Progenitor cell of endocrine pancreas (in vitro differentiated cells): ENCODE data around the gene SLC9A3. TPM values are rescaled to one million over a fixed set of nuclear protein-coding genes. Genes with fewer than 3 reads are reported as not detected.

ENCODE experiments used
- DNase-seq: peaks from one replicate; pipeline ENCODE4 v3.0.0; 2021; ENCODE audit warnings: low spot score; ENCODE audit not compliant: unreplicated experiment
- H3K27ac Mint-ChIP-seq: 2 replicates; pipeline ENCODE4 v1.8.0; 2021; ENCODE audit warnings: mild to moderate bottlenecking, moderate library complexity, mixed read lengths
- H3K27me3 Mint-ChIP-seq: 2 replicates; pipeline ENCODE4 v1.8.0; 2021; ENCODE audit warnings: mixed read lengths
- H3K36me3 Mint-ChIP-seq: 2 replicates; pipeline ENCODE4 v1.8.0; 2022; ENCODE audit warnings: mixed read lengths; ENCODE audit not compliant: insufficient read depth
- H3K4me1 Mint-ChIP-seq: 2 replicates; pipeline ENCODE4 v1.8.0; 2021; ENCODE audit warnings: low read depth, mixed read lengths
- H3K4me3 Mint-ChIP-seq: 2 replicates; pipeline ENCODE4 v1.8.0; 2021; ENCODE audit warnings: low read depth, mild to moderate bottlenecking, moderate library complexity, mixed read lengths
- H3K9me3 Mint-ChIP-seq: 2 replicates; pipeline ENCODE4 v1.8.0; 2021; ENCODE audit warnings: low read depth, mixed read lengths
- CTCF ChIP-seq: fragments of 200-600 bp; sonication (generic); IDR thresholded peaks from one replicate; pipeline ENCODE4 v1.5.0; 2021; ENCODE audit warnings: antibody characterized with exemption, mild to moderate bottlenecking; ENCODE audit not compliant: unreplicated experiment
- total RNA-seq: library from RNA; stranded (reverse); gene quantifications from 2 replicates; pipeline ENCODE4 v1.2.1, GENCODE V29; 2021

The SLC9A3 gene
- total RNA-seq, 1 donor from 2014 or later: 1.7 TPM

GRCh38 chr5:547086-547924, 23.1 kb upstream of the SLC9A3 start:
- H3K27me3 Mint-ChIP-seq: peaks cover 33% of the 10 kb centered on the region
- no peaks in the 10 kb centered on the region for H3K4me1 Mint-ChIP-seq
- H3K36me3 Mint-ChIP-seq: no peaks in the 10 kb centered on the region
- H3K27ac Mint-ChIP-seq: no peak overlapping the region
- TF ChIP-seq CTCF: no peak
- H3K4me3 Mint-ChIP-seq: no peak overlapping the region
- DNase-seq: no peak
- no peaks in the 10 kb centered on the region for H3K9me3 Mint-ChIP-seq

DNA sequence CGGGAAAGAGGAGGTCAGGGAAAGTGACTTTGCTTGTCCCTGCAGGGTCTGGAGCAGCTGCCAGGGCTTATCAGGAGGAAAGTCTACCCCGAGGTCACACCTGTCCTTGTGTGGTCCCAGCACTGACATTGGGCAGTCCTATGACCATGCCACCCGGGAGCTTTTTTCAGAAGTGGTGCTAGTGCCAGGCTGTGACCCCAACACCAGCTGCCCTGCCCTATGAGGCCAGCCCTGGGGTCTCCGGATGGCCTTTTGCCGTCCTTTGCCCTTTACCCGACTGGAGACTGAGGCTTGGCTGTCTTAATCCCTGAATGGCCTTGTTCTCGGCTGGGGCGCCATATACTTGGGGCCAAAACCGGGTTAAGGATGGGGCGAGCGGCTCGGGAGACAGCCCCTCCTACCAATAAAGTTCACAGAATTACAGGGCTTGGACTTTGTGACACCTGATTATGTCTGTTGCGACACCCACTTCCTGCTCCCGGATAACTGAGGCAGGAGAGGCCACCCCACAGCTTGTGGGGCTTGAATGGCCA, 22.2 kb upstream of the SLC9A3 start:
- no peak overlapping the region for H3K4me3 Mint-ChIP-seq
- no peaks in the 10 kb centered on the region for H3K9me3 Mint-ChIP-seq
- no peak for DNase-seq
- no peaks in the 10 kb centered on the region for H3K36me3 Mint-ChIP-seq
- H3K27me3 Mint-ChIP-seq: peaks cover 37% of the 10 kb centered on the region
- TF ChIP-seq CTCF: no peak
- no peaks in the 10 kb centered on the region for H3K4me1 Mint-ChIP-seq
- H3K27ac Mint-ChIP-seq: no peak overlapping the region

DNA sequence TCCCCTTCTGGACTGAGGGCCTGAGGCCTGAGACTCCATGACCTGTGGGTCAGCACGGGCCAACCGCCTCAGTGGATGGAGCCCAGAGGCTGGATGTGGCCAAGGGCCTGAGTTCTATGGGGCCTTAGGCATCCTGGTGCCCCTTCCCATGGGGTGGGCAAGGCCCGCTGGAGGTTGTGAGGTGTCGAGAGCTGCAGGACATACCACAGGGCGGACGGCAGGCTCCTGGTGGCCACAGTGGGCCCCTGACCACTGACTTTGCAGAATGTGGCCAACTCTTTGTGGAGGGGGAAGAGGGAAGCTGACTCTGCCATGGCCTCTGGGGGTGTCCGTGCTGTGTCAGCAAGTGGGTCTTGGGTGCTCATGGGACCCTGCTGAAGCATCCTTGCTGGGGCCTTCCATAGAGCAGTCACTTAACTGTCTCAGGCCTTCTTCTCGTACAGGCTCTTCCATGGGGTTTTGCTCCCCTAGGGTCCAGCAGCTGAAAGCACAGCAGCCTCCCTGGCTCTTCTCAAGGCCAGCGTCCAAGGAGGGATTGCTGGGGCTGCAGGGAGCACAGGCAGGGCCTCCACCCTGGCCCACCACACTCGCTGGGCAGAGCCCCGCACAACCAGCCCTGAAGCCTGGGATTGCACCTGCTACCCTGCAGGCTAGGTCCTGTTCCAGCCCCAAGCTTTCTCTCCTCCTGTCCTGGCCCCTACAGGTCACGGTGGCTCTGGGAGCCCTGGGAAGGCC, 21.6 kb upstream of the SLC9A3 start:
- no peaks in the 10 kb centered on the region for H3K36me3 Mint-ChIP-seq
- H3K4me3 Mint-ChIP-seq: no peak overlapping the region
- H3K27ac Mint-ChIP-seq: no peak overlapping the region
- H3K27me3 Mint-ChIP-seq: peaks cover 32% of the 10 kb centered on the region
- H3K9me3 Mint-ChIP-seq: no peaks in the 10 kb centered on the region
- DNase-seq: no peak
- no peak for TF ChIP-seq CTCF
- H3K4me1 Mint-ChIP-seq: no peaks in the 10 kb centered on the region

DNA sequence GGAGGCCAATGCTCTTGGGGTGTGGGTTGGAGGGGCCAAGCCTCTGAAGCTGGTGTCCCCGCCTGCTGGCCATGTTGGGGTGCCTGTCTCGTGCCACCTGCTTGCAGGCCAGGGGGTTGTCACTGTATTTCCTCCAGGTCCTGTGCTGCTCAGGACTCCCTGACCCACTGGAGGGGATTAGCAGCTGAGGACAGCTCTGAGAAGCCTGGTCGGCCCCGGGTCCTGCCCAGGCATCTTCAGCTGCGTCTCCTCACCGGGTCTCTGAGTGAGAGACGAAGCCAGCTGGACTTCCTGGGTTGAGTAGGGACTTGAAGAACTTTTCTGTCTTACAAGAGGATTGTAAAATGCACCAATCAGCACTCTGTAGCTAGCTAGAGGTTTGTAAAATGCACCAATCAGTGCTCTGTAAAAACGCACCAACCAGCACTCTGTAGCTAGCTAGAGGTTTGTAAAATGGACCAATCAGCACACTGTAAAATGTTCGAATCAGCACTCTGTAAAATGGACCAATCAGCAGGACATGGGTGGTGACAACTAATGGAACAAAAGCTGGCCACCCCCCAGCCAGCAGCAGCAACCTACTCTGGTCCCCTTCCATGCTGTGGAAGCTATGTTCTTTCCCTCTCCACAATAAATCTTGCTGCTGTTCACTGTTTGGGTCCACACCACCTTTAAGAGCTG, 20.6 kb upstream of the SLC9A3 start:
- no peaks in the 10 kb centered on the region for H3K36me3 Mint-ChIP-seq
- peaks cover 8% of the 10 kb centered on the region for H3K4me1 Mint-ChIP-seq
- no peak overlapping the region for H3K27ac Mint-ChIP-seq
- peaks cover 32% of the 10 kb centered on the region for H3K27me3 Mint-ChIP-seq
- TF ChIP-seq CTCF: no peak
- no peak overlapping the region for H3K4me3 Mint-ChIP-seq
- H3K9me3 Mint-ChIP-seq: no peaks in the 10 kb centered on the region
- DNase-seq: no peak
